Adipocyte (in vitro differentiated cells): ENCODE results near the gene MID2.

ENCODE experiments used
- DNase-seq: peaks from one replicate; pipeline ENCODE4 v3.0.0-alpha.2; 2015; ENCODE audit warnings: low read depth
- H3K27me3 ChIP-seq: replicated peaks from 2 replicates; pipeline ENCODE4 v1.7.0; 2013; ENCODE audit warnings: mild to moderate bottlenecking, low read length, moderate library complexity; ENCODE audit not compliant: control insufficient read depth, insufficient read depth
- H3K36me3 ChIP-seq: 2 replicates; pipeline ENCODE4 v1.7.0; 2013; ENCODE audit warnings: low read length, mild to moderate bottlenecking, moderate library complexity; ENCODE audit not compliant: control insufficient read depth, insufficient read depth, severe bottlenecking
- H3K4me1 ChIP-seq: 2 replicates; pipeline ENCODE4 v1.7.0; 2013; ENCODE audit warnings: mild to moderate bottlenecking, low read length, moderate library complexity; ENCODE audit not compliant: control insufficient read depth, insufficient read depth
- H3K4me3 ChIP-seq: 2 replicates; pipeline ENCODE4 v1.7.0; 2013; ENCODE audit warnings: mild to moderate bottlenecking, low read length, moderate library complexity
- H3K9ac ChIP-seq: 2 replicates; pipeline ENCODE4 v1.7.0; 2013; ENCODE audit warnings: mild to moderate bottlenecking, low read length, moderate library complexity
- H3K9me3 ChIP-seq: 2 replicates; pipeline ENCODE4 v1.7.0; 2013; ENCODE audit warnings: mild to moderate bottlenecking, low read length, moderate library complexity; ENCODE audit not compliant: control insufficient read depth

MID2 gene

DNA sequence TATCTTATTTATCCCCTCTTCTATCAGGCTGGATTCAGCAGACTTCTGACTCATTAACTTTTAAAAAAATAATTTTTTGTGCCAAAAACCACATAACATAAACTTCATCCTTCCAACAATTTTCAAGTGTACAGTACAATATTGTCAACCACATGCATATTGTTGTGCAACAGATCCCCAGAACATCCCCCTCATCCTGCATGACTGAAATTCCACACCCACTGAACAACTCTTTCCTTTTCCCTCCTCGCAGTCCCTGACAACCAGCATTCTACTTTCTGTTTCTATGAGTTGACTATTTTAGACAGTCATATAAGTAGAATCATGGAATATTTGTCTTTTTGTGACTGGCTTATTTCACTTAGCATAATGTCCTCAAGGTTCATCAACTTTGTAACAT, 2.2 kb upstream of the MID2 start:
- peaks cover 22% of the 10 kb centered on the region for H3K9me3 ChIP-seq
- no peak overlapping the region for H3K4me3 ChIP-seq
- peak; percentile 83 for DNase-seq
- no peaks in the 10 kb centered on the region for H3K36me3 ChIP-seq
- H3K4me1 ChIP-seq = peaks cover 5% of the 10 kb centered on the region
- H3K27me3 ChIP-seq = no peaks in the 10 kb centered on the region
- peak overlapping the region; percentile 3 for H3K9ac ChIP-seq

DNA sequence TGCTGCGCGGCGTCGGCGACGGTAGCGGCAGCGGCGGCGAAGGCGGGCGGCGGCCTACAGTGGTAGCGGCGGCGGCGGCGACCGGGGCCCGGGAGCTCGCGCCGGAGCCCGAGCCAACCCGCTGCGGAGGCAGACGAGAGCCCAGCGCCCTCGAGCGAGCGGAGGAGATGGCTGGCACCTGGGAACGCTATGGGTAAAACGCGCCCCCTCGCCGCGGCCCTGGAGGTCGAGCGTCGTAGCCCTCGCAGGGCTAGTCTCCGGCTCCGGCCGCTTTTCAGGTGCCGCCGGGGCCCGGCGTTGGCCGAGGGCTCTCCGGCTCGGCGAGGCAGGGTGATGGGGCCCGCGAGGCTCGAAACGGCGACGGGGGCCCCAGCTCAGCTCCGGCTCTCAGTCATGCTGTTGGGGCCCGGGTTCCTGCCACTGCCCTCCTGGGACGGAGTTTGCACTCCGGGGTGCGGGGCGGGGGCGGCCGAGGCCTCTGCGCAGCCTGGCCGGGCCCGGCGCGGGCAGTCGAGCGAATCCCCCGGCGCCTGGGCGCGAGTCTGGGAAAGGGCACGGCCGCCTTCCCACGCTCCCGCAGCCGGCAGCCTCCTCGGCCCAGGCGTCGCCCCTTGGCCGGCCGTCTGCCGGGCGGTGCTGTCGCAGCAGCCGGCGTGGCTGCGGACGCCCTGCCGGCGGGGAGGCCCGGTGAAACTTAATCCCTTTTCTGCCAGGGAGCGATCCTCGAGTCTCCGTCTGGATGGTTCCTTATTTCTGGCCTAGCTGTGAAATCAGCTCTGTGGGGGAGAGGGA, 768 bp downstream of the MID2 start:
- H3K4me1 ChIP-seq = peaks cover 5% of the 10 kb centered on the region
- peak; percentile 69 for DNase-seq
- H3K9ac ChIP-seq = peak overlapping the region; percentile 77
- H3K27me3 ChIP-seq = no peaks in the 10 kb centered on the region
- no peaks in the 10 kb centered on the region for H3K9me3 ChIP-seq
- H3K36me3 ChIP-seq = no peaks in the 10 kb centered on the region
- H3K4me3 ChIP-seq = peak overlapping the region; percentile 67

DNA sequence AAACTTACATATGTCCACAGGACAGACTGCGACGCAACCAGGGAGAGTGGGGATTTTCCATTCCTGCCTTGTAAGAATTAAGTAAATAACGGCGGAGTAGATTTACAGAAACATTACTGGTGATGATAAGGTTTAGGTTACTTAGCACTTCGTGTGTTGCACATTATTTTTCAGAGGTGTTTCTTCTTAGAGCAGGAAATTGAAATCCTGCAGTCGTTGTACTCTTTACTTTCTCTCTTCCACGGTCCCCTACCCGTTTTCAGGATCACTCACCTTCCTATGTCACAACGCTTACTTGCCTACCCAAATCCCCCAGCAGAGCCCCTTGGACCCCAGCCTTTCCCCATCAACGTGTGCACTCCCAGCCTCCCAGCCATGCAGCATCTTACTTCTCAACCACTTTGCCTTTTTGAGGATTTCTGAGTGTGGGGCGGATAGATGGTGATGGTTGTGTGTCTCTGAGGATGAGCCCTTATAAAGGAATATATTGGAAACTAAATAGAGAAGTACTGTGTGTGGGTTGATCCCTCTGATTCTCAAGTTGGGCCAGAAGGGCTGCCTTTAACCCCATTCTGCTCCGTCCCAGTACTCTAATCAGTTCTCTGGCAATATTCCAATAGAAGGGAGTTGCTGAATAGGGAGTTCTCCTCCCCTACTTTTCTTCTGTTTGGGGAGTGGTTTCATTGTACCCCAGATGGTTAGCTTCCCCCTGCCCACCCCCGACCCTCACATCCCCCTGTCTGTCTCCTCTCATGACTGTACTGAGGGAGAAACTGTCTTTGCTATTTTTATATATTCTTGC, 1.6 kb downstream of the MID2 start:
- Histone ChIP-seq H3K4me1 (peaks cover 5% of the 10 kb centered on the region), H3K36me3 (no peaks in the 10 kb centered on the region), H3K9me3 (no peaks in the 10 kb centered on the region), H3K4me3 (peak overlapping the region; percentile 67), H3K27me3 (no peaks in the 10 kb centered on the region), H3K9ac (peak overlapping the region; percentile 77)
- DNase-seq = peak; percentile 48

DNA sequence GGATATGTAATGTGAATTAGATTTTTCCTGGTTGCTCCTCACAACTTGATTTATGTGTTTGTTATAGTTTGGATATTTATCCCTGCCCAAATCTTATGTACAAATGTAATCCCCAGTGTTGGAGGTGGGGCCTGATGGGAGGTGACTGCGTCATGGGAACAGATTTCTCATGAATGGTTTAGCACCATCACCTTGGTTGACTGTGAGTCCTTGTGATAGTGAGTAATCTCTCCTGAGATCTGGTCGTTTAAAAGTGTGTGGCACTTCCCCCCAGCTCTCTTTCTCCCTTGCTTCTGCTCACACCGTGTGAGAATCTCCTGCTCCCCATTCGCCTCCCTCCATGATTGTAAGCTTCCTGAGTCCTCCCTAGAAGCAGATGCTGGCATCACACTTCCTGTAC, 2.2 kb downstream of the MID2 start:
- H3K9me3 ChIP-seq = no peaks in the 10 kb centered on the region
- H3K4me3 ChIP-seq = peak overlapping the region; percentile 44
- peaks cover 2% of the 10 kb centered on the region for H3K27me3 ChIP-seq
- H3K4me1 ChIP-seq = peaks cover 5% of the 10 kb centered on the region
- no peaks in the 10 kb centered on the region for H3K36me3 ChIP-seq
- no peak overlapping the region for H3K9ac ChIP-seq
- DNase-seq = no peak

DNA sequence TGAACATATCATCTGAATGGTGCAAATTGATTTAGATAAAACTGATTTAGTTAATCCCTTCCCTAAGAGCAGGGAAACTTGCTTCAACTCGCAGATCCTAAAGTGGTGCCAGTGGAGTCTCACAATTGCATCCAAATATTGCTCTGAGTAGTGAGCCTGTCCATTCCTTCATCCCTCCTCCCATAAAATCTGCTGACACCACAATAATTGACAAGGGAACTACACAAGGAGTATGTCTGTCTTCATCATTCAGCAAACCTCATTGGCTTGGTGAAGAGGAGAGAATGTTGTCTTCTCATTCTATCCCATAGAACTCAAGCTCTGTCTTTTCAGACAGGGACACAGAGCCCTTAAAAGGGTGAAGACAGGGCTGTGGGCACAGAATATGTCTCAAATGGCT, 4.2 kb downstream of the MID2 start:
- peaks cover 10% of the 10 kb centered on the region for H3K4me1 ChIP-seq
- no peaks in the 10 kb centered on the region for H3K9me3 ChIP-seq
- no peak overlapping the region for H3K4me3 ChIP-seq
- H3K27me3 ChIP-seq = peaks cover 7% of the 10 kb centered on the region
- DNase-seq = no peak
- H3K9ac ChIP-seq = no peak overlapping the region
- no peaks in the 10 kb centered on the region for H3K36me3 ChIP-seq

DNA sequence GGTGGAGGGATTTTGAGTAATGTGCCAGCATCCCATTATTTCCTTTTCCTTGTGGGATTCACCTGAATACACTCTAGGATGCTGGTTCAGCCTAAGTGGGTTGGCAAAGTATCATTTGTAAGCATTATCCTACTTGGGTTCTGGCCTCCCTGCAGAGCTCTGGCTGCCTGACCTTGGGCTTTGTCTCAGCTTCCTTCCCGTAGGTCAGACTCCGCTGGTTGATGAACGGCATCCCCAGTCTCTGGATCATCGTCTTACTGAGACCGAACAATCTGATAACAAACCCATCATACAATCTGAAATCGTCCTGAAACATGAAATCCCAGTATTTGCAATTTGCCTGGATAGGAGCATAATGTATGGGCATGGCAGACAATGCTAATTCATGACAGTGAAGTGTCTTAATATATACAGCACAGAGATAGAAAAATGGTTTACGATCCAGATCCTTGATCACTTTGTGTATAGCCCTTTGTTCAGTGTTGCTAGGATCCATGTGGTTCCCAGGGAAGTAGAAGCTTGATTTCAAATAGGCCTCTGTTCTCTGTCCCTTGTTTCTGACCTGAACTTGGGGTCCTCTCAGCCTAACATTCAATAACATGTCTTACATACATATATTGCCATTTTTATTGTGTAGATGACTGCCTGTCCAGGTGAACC, 5.5 kb downstream of the MID2 start:
- H3K4me3 ChIP-seq = no peak overlapping the region
- peaks cover 15% of the 10 kb centered on the region for H3K4me1 ChIP-seq
- no peaks in the 10 kb centered on the region for H3K36me3 ChIP-seq
- DNase-seq = no peak
- no peak overlapping the region for H3K9ac ChIP-seq
- H3K27me3 ChIP-seq = peaks cover 13% of the 10 kb centered on the region
- peaks cover 5% of the 10 kb centered on the region for H3K9me3 ChIP-seq

DNA sequence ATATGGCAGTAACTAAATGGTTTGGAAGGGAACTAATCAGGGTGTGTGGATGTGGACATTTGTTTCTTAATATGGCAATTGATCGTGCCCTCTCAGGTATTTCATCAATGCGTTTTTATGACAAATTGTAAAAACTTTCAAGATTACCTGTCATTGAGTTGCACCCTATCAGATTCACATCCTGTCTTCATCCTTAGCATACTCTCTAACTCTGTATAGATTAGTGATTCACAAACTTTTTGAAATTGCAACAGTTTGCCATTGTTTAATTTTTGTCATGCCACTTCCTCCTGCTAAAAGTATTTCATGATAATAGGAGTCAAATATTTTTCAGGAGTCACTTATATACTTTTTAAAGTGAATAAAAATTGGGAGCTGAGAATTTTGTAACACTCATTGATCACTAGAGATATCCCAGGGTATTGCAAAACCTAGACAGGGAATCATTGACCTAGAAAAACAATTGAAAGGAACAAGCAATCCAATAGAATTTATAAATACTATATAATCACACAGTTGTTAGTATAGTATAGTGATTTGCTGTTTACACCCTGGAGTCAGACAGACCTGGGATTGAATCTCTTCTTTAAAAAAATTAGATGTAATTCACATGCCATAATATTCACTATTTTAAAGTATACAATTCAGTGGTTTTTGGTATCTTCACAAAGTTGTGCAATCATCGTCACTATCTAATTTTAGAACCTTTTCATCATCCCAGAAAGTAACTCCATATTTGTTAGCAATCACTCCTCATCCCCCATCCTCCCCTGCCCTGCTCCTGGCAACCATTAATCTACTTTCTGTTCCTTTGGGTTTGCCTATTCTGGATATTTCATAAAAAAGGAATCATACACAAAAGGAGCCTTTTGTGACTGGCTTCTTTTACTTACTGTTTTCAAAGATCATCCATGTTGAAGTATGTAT, 8.9 kb downstream of the MID2 start:
- no peak overlapping the region for H3K9ac ChIP-seq
- peaks cover 5% of the 10 kb centered on the region for H3K9me3 ChIP-seq
- H3K27me3 ChIP-seq = peaks cover 13% of the 10 kb centered on the region
- peaks cover 10% of the 10 kb centered on the region for H3K4me1 ChIP-seq
- DNase-seq = no peak
- no peaks in the 10 kb centered on the region for H3K36me3 ChIP-seq
- H3K4me3 ChIP-seq = no peak overlapping the region

DNA sequence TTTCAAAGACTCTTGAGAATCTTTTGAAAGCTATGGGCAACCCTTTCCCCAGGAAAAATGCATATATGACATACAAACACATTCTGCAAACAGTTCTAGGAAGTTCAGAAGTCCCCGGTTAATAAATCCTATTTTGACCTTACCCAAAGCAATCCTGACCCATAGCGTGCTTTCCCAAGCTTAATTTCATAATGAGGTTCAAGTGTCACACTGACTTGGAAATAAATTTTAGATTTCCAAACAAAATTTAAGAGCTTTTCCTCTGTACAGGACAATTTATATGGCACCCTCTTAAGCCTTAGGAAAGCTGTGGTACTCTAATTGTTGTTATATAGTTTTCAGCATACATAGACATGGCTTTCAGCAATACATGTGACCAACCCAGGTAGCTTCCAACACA, 11.3 kb downstream of the MID2 start:
- Histone ChIP-seq H3K36me3 (peaks cover 11% of the 10 kb centered on the region), H3K4me1 (peaks cover 10% of the 10 kb centered on the region), H3K27me3 (peaks cover 20% of the 10 kb centered on the region), H3K9me3 (peaks cover 5% of the 10 kb centered on the region), H3K4me3 (no peak overlapping the region), H3K9ac (no peak overlapping the region)
- no peak for DNase-seq

DNA sequence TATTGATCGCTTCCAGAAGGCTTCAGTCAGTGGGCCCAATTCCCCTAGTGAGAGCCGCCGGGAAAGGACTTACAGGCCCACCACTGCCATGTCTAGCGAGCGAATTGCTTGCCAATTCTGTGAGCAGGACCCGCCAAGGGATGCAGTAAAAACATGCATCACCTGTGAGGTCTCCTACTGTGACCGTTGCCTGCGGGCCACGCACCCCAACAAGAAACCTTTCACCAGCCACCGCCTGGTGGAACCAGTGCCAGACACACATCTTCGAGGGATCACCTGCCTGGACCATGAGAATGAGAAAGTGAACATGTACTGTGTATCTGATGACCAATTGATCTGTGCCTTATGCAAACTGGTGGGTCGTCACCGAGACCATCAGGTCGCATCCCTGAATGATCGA, 15.3 kb downstream of the MID2 start:
- no peak for DNase-seq
- Histone ChIP-seq H3K4me1 (peaks cover 10% of the 10 kb centered on the region), H3K4me3 (no peak overlapping the region), H3K9me3 (no peaks in the 10 kb centered on the region), H3K36me3 (peaks cover 11% of the 10 kb centered on the region), H3K9ac (no peak overlapping the region), H3K27me3 (peaks cover 18% of the 10 kb centered on the region)

DNA sequence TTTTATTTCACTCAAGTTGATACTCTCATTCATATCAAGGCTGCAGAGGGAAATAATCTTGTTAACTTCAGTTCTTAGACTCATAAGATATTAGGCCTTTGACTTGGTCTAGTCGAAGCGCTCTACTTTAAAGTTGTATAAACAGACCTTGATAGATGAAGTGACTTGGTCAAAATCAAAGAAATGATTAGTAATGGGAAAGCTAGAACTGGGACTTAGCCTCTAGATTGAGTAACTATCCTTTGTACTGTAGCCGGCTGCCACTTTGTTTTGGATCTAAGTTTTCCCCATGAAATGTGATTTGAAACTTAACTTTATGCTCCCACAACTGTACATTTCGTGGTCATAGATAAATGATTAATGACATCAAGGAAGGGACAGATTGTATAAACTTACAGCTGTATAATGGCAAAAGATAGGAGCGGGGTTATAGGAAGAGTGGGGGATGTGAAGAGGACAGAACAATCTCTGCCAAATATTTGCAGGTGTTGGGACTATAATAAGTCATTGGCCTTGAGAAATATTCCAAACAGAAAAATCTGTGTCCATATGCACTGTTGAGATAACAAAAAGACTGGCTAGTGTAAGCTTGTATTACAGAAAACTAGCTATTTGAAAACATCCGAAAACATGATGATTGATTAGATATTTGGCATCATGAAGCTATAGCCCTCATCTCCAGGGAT, 17.2 kb downstream of the MID2 start:
- Histone ChIP-seq H3K9ac (no peak overlapping the region), H3K4me1 (peaks cover 10% of the 10 kb centered on the region), H3K36me3 (peaks cover 11% of the 10 kb centered on the region), H3K9me3 (no peaks in the 10 kb centered on the region), H3K27me3 (peaks cover 21% of the 10 kb centered on the region), H3K4me3 (no peak overlapping the region)
- DNase-seq = no peak
